Esophagus mucosa (tissue), 1 donor: ENCODE data around the gene AFDN. TPM values are rescaled to one million over a fixed set of nuclear protein-coding genes. Genes with fewer than 3 reads are reported as not detected.

Experiments used
- ATAC-seq: fragments of 200-7000 bp; cut with Tn5 transposase; one replicate; pipeline ENCODE4 v1.9.1; 2020
- total RNA-seq: library from RNA; stranded (reverse); gene quantifications from one replicate; pipeline ENCODE4 v1.2.4, GENCODE V29; 2023
- donor health status: DM: yes; HTN: yes; CAD: no.

AFDN gene
- total RNA-seq, 1 donor from 2014 or later: 134 TPM

DNA sequence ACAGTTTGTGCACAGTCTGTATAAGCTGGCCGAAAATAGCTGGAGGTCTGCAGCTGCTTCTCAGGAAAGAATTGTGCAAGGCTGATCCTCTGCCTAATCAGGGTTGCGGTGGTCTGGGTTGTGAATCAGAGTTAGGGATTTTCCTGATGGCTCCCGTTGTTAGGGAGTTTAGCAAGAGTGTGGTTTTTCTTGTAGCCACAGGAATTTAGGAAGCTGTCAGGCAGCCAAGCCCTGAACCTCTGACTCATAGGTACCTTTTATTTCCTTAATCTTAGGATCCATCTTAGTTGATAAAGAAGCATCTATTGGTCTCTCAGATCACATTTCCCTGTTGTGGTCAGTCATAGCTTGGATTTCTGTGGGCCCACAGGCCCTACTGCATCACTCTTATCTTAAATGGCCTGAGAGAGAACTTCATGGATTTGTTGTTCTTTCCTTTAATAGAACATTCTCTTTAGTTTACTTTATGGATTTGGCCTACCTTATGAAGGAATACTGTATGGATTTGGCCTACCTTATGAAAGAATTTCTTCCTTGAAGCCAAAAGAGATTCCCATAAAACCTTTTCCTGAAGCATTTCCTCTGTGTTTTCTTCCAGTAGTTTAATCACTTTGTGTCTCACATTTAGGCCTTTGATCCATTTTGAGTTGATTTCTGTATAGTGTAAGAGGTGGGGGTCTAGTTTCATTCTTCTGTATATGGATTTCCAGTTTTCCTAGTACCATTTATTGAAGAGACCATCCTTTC is 181.1 kb downstream of the AFDN start:
- peak; percentile 90 for ATAC-seq

DNA sequence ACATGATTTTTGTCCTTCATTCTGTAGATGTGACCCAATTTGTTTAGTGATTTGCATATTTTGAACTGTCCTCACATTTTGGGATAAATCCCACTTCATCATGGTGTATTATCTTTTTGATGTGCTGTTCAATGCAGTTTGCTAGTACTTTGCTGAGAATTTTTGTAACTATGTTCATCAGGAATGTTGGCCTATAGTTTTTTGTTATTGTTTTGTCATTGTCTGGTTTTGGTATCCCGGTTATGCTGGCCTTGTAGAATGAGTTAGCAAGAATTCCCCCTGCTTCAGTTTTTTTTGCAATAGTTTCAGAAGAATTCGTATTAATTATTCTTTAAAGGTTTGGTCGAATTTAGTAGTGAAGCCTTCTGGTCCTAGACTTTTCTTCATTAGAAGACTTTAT is 182.6 kb downstream of the AFDN start:
- ATAC-seq: no peak

DNA sequence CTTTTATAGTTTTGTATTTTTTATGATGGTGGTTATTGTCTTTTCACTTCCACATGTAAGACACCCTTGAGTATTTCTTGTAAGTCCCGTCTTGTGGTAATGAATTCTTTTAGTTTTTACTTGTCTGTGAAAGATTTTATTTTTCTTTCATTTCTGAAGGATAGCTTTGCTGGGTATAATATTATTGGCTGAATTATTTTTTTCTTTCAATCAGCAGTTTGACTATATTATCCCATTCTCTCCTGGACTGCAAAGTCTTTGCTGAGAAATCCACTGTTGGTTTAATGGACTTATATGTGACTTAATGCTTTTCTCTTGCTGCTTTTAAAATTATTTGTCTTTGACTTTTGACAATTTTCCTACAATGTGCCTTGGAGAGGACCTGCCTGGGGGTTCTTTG is 184.6 kb downstream of the AFDN start:
- no peak for ATAC-seq

DNA sequence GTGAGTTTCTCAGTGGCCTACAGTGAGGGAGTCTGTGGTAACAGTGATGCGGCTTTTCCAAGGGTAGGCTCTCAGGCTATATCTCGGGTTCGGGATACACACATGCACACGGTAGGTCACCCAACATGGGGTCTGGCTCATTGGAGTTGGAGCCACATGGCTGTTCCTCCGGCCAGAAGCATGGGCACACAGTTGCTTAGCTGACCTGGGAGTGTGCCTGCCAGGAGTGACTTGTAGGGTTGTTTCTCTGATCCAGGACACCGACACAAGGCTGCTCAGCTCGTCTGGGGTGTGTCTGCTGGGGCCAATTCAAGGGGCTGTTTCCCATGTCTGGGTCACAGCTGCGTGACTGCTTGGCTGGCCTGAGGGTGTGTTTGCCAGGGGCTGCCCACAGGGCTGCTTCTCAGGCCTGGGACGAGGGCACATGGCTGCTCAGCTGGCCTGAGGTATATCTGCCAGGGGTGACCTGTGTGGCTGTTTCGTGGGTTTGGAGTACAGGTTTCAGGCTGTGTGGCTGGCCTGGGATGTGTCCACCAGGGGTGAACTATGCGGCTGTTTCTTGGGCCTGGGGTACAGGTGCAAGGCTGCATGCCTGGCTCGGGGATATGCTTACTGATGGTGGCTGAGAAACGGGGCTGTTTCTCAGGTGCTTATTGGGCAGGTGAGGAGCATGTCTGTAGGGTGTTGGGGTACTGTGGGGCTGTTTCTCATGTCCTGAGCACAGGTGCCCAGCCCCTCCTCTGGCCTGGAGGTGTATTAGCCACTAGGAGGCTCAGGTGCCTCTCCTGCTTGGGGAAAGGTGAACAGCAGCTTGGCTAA is 185.9 kb downstream of the AFDN start:
- no peak for ATAC-seq

DNA sequence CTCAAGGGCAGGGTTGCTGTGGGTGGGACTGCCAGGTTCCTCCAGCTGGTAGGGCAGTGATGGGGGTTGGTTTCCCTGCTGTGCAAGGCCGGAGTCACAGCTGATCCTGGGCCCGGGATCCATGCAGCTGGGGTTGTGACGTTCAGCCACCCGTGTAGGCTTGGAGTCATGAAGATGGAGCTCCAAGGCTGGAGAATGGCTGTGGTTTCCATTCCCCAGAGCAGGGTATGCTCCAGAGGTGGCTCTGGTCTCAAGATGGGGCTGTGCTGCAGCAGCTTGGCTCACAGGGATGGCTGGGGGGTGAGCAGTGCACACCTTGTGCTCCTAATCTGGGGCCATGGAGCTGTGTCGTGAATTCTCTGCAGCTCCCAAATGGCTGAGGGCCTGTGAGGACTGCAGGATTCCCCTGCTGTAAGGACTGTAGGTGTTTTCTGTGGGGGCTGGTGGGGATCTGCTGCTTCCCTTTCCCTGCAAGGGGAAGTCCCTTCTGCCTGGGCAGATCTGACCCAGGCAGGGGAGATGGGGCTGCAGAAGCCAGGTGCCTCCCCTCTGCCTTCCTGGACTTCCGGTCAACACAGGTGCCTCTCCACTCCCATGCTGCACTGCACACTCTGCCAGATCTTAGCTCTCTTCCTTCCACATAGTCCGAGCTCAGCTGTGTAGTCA is 186.7 kb downstream of the AFDN start:
- ATAC-seq: no peak

DNA sequence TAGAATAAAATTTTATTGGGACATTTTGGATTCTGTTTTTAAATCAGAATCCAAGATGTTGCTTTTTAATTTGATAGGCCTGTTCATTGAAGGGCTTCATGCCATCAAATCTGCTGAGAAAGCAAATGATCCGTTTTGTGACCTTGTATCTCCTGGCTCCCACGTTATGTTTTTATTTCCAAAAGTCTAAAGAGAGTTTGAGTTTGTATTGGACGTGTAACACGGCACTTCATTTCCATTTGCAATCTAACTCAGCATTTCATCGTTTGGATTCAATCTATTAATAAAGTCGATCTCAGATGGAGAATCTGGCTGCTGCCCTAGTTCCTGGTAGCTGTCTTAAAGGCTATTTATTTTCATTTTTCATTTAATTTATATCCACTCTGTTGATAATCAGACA is 187.7 kb downstream of the AFDN start:
- ATAC-seq: no peak

DNA sequence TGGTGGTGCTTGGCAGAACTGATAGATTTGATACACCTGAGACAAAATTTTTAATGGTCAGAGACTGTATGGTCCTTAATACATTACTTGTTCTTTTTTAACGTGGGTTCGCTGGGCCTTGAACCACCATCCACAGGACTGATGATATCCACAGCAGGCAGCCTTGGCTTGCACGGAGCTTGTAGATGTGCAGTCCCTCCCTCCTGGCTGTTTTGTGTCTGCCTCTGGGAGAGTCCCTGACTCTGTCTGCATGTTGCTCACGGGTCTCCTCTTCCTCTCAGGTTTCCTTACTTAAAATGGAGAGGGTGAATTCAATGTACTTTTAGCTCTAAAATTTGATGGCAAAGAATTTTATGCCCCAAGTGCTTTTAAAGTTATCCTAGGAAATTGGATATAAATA is 188.3 kb downstream of the AFDN start:
- no peak for ATAC-seq

DNA sequence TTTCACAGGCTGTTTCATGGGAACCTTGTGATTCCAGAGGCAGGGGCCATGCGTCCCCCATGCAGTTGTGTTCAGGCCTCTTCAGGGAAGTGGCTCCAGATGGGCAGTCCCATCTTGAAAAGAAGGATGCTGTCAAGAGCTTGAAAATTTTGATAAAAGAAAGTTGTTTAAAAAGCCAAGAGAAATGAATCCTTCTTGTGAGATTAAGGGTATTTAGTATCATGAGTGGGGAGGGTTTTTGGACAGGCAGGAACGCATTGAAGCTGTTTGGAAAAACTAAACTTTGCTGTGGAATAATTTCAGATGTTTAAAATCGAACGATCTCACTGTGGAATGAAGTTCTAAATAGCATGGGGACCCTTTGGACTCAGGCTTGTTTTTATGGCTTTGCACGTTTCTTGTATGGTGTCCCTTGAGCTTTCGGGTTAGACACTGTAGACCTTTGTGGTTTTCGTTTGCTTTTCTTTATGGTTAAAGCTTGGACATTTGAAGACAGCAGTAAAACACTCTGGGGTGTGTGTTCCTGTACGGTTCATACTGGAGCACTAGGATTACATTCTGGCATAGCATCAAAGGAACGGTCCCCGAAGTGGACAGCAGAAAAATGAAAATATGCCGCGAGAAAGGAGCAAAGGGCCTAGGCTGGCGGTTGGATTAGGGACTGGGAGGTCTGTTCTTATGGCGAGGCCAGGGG is 188.9 kb downstream of the AFDN start:
- ATAC-seq: no peak

DNA sequence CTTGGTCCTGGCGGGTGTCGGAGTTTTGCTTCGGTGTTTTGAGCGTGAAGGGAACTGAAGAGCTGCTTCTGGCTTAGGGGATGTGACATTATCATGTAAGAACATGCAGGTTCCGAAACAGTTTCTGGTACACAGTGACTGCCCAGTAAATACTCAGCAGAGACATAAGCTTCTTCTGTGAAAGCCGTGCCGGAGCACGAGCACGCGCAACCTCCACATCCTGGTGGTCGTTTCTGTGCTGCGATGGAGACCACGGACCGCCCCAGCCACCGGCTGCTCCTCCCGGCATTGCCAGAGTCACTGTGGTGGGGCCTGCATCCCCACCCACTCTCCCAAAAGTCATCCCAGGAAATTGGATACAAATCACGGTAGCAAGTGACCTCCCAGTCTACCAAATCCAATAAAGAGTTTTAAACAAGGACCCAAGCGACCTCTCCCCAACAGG is 189.5 kb downstream of the AFDN start:
- ATAC-seq: no peak

DNA sequence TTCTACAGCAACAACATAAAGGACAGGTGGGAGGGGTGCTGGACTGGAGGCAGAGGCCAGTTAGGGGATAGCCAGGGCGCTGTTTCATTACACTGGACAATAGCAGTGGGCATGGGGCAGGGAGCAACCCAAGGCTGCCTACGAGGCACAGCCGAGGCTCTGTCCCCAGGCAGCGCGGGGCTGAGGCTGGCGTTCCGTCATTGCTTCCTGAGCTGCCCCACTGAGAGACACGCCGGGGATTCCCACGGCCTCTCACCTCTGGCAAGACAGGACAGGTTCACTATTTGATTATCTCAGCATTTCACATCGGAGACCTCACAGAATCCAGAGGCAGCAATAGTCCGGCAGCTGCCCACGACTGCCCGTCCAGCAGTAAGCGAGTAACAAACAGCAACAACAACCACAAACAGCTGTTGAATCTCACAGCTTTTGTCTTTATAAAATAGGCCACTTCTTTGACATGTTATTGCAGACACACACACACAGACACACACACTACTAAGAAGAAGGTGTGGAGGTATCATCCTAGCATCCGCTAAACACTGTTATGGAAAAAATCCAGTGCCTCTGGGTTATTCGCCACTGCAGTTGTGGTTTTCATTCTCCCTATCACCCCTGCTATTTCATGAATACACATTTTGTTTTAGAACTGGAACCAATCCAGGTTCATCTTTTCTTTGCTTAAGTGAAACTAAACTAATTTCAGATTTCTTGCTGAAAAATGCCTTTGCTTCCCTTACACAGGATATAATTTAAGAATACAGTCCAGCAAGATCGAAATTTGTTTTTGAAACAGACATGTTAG is 190.2 kb downstream of the AFDN start:
- peak; percentile 70 for ATAC-seq

DNA sequence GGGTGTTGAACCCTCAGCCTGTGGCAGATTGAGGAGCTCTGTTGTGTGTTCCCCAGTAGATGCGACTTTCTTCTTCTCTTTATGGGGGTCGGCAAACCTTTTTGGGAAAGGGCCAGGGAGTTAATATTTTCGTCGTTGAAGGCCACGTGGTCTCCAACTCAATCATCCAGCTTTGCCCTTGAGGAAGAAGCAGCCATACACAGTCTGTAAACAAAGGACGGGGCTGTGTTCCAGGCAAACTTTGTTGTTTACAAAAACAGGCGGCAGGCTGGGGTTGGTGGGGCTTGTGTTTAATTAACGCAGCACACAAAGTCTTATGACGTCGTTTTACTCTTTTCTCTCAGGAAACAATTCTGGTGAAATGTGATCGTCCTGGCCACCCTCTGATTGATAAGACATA is 190.9 kb downstream of the AFDN start:
- ATAC-seq: no peak

DNA sequence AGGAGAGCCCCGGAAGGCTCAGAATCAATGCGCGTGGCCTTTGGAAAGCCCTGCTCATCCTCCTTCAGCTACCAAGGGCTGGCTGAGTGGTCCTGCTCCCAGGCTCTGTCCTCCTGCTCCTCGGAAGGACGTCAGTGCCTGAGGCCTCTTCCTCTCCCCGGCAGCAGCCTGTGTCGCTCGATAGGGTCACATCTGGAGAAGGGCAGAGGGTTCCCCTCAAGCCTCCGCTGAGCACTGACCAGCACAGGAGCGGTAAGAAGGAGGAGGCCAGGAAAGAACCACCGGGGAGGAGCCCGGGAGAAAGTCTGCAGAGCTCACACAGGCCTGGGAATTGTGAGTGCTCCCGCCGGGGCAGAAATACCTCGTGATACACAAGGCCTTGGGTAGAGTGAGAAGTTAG is 192.0 kb downstream of the AFDN start:
- ATAC-seq: no peak

DNA sequence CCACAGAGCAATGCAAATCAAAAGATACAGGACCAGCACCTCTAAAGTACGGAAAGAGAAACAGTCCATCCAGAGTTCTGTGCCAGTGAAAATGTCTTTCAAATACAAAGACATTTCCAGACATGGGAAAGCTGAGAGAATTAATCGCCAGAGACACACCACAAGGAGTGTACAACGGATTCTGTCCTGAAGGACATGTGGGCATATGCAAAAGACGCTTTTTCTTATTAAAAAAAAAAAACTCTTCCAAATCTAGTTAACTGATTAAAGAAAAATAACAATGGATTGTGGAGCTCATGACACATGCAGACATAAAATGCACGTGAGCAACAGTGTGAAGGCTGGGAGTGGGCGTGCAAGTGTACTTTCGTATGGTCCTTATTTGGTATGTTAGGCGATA is 193.5 kb downstream of the AFDN start:
- ATAC-seq: no peak

DNA sequence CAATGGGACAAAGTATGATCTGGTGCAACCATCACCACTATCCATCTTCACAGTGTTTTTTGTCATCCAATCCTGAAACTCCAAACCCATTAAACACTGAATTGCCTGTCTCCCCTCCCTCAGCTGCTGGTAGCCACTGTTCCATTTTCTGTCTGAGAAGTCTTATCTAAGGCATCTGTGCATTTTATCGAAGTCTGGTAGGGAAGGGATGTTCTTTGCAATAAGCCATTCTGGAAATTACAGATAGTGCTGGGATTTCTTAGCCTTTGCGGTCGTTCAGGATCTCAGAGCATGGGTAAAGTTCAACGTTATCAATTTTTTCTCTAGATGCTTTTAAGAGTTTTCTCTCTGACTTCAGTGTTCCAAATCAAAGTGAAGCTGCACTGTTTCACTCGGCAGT is 194.9 kb downstream of the AFDN start:
- no peak for ATAC-seq

Other genes starting within 250 kb of the AFDN start
- gene KIF25, start 170.8 kb downstream of the AFDN start, total RNA-seq: not detected